GM19328 (cell line): ENCODE data around the gene ANXA9.

Experiments used
- ATAC-seq: cut with Tn5 transposase; IDR thresholded peaks from one replicate; pipeline ENCODE4 v1.9.1; 2021; ENCODE audit warnings: mild to moderate bottlenecking, moderate library complexity; ENCODE audit not compliant: unreplicated experiment

The ANXA9 gene

GRCh38 chr1:150974580-150975478 lies 7.3 kb upstream of the ANXA9 start, which contains the start of gene CERS2:
TSS of gene CERS2 (minus strand) at chr1:150974835. CDS start at chr1:150969090, 5,745 bp downstream.
- ATAC-seq, result peak; percentile 61

GRCh38 chr1:150976401-150976821 lies 5.7 kb upstream of the ANXA9 start:
- no peak for ATAC-seq

- no peak for ATAC-seq
Measured at GRCh38 chr1:150976879-150977694, 5.0 kb upstream of the ANXA9 start.

DNA sequence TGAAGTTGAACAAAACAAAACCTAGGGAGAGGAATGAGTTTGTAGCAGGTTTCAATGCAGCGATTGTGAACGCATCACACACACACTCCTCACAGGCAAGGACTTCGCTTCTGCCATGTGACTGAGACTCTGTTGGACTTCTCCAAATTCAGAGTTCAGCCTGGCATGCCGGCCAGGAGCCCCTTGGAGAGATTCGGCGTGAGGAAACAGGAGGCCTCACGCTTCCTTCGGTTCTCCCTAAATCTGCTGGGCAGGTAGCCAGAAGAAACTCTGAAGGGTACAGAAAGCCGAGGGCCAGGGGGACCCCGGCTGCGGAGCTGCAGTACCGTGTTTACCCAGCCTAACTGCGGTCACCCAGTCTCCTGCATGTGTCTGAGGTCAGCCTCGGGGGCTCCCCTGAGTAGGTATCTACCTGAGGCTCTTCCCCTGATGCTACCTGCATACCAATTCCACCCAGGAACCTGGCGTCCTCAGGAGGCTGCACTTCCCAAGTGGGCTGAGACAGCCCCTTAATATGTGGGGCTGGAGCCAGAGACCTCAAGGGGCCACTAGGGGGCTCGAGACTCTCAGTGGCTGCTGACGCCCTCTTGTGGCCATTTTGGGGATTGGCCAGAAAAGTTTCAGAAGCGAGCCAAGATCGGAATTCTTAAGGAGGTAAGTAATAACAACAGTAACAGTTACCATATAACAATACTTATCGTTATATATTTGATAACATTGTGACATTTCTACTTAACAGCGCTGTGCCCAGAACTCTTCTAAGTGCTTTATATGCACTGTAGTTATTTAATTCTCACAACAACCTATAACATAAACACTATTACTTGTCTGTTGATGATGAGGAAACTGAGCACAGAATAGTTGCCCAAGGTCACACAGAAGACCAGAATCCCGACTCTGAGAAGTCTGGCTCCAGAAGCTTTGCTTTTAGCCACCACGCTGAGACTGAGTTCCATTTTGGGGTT lies 2.7 kb upstream of the ANXA9 start:
- ATAC-seq, result no peak

DNA sequence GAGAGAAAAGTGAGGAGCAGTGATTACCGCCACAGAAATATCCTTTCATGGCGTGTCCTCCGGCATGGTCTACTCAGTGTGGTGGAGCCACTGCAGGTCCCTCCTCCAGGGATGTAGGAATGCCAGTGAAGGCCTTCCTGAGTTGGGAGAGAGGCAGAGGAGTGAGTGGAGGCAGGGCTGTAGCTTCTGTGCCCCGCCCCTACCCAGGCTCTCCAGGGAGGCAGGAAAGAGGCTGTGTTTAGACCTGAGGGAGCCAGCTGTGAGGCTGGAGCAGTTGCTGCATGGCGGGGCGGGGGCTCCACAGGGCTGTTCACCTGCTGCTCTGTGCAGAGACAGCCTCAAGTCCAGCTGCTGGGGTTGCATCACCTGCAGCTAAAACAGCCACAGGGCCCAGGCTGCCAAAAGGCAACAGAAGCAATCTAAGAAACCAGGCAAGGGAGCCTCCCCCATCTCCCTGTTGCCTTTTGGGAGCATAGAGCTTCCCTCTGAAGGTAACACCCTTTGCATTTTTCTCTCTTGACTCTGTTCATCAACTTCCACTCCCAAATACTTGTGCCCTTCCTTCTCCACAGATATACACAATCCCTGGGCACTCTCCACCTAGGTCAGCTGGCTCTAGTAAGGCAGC lies 801 bp upstream of the ANXA9 start:
- no peak for ATAC-seq

DNA sequence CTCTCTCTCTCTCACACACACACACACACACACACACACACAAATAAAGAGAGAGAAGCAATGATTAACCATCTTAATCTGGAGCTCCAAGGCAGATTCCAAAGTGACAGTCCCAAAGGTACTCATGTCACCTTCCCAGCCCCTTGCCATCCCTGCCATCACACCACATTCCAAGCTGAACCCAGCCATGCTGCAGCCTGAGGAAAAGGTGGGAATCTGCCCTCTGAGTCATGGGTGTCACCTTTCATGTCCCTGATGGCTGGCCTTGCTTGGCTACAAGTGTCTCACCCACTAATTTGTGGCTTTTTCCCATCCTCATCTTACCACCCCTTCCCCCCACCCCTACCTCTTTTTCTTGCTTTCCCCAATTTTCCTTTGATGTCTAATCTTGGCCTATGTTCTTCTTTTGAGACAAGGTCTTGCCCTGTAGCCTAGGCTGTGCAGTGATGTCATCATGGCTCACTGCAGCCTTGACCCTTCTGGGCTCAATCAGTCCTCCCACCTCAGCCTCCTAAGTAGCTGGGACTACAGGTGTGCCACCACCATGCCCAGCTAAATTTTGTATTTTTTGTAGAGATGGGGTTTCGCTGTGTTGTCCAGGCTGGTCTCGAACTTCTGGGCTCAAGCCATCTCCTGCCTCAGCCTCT lies 3.2 kb downstream of the ANXA9 start:
- ATAC-seq, result no peak

DNA sequence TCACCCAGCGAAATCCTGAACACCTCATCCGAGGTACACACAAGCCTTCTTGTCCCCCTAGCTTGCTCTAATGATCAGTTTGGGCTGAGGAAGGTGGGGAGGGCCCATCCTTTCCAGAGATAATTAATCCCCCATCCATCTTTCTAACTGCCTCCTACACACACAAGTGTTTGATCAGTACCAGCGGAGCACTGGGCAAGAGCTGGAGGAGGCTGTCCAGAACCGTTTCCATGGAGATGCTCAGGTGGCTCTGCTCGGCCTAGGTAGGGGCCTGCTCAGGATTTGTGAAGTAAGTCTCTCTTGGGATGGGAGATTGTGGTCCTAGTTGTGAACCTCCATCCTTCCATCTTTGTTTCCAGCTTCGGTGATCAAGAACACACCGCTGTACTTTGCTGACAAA lies 5.8 kb downstream of the ANXA9 start:
- no peak for ATAC-seq

DNA sequence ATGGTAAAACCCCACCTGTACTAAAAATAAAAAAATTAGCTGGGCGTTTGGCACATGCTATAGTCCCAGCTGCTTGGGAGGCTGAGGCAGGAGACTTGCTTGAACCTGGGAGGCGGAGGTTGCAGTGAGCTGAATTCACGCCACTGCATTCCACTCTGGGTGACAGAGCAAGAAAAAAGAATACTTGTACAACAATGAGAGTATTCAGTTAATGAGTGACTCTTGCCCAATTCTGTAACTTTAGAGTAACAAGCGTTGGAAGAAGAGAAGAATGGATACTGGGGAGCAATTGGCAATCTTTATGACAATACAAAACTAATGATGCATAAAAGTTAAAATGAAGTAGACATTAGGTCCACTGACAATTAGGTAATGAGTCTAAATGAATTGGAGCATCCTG lies 10.5 kb downstream of the ANXA9 start:
- ATAC-seq, result no peak

GRCh38 chr1:150994248-150994647 lies 12.2 kb downstream of the ANXA9 start:
- no peak for ATAC-seq

- ATAC-seq, result no peak
Measured at GRCh38 chr1:150995460-150995859, 13.4 kb downstream of the ANXA9 start.

- ATAC-seq, result no peak
Measured at GRCh38 chr1:150995896-150996295, 13.8 kb downstream of the ANXA9 start.

- no peak for ATAC-seq
Measured at GRCh38 chr1:150997126-150997872, 15.2 kb downstream of the ANXA9 start.

DNA sequence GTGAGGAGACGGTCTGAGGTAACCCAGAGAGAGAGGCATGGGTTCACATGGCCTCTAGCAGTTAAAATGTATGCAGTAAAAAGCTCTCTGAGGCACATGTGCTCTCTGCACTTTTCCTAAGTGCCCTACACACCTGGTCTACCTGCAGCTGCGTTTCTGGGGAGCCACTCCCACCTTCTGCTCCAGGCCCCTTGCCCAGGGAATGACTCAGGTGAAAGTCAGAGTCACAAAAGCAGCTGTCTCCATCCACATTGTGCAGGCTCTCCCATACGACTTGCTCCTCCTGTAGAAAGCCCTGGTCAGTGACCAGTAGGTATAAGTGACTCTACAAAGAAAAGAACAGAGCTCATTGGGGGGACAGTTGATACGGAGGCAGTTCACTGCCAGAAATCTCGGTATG lies 15.9 kb downstream of the ANXA9 start:
- ATAC-seq, result no peak

GRCh38 chr1:150999051-150999674 lies 17.1 kb downstream of the ANXA9 start:
- ATAC-seq, result no peak

DNA sequence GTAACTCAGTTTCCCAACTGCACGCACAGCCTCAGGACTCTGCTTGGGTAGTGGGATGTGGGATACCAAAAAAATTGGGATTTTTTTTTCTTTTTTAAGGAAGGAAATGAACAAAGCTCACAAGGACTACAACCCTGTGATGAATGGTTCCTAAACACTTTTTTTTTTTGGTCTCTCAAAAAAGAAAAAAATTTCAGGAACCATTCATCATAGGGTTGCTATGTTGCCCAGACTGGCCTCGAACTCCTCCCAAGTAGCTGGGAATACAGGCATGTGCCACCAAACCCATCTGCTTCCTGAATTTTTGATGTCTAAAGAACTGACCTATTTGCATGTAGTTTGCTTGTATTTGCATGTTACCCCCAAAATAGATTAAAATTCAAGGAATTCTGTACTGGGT lies 17.8 kb downstream of the ANXA9 start:
- no peak for ATAC-seq

DNA sequence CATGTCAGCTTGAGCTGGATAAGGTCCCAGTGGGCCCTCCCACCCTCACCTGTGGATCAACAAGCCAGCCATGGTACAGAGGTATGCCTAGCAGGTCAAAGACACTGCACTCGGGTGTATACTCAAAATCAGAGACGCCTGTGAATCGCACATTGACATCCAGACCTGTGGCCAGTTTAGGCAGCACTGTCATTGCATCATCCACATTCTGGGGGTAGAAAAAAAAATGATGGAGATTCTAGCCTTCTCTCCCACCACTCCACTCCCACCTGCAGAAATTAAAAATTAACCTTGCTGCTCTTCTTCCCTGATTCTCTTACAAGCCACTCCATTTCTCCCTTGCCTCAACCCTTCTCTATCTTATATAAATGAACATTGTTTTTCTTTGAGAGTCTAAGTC lies 18.3 kb downstream of the ANXA9 start:
- ATAC-seq, result no peak

DNA sequence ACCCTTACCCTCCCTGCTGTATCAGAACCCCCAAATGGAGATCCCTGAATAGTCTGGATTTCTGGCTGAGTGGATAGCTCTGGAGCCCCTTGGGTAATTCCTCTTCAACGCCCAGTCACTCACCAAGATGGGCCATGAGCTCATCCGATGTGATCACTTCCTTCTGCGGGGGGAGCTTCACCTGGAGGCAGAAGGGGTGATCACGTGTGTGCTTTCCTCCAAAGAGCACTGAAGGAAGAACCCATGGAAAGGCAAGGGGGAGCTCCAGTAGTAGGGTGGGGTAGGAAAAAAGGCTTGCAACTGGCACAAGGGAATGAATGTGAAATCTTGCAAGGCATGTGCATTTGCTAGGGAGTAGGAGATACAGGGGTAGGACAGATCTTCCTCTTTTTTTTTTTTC lies 19.5 kb downstream of the ANXA9 start:
- ATAC-seq, result no peak

GRCh38 chr1:151002051-151002450 lies 20.0 kb downstream of the ANXA9 start:
- no peak for ATAC-seq

DNA sequence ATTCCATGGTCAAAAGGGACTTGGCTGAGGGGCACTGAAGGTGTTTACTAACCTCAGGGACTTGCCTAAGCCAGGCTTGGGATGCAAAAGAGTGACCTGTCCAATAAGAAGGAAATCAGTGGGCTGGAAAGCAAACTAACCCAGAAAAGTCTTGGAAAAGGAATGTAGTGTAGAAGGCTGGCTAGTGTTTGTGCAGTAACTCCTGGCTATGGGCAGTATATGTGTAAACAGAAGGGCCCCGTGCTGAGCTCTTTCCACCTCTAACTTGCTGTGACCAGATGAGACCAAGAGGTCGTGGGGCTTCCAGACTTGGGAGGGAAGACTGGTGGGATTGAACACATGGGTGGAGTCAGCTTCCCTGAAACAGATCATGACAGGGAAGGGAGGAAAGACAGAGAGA lies 20.5 kb downstream of the ANXA9 start:
- ATAC-seq, result no peak
